Ovary (tissue), 9 donors: ENCODE measurements around the gene ARHGEF39. TPM values are rescaled to one million over a fixed set of nuclear protein-coding genes. Genes with fewer than 3 reads are reported as not detected.

ENCODE experiments used
- DNase-seq, 5 donors: peaks; one replicate each; pipeline ENCODE4 v3.0.0-alpha.2; 2019 to 2020
- H3K27ac ChIP-seq, 2 donors: fragments of 200-600 bp; one replicate each; pipeline versions ENCODE4 v1.5.1 to v1.8.0; 2019 to 2022
- H3K27me3 ChIP-seq: fragments of 200-600 bp; one replicate; pipeline ENCODE4 v1.8.0; 2022
- H3K36me3 ChIP-seq: fragments of 200-600 bp; sonication (generic); one replicate; pipeline ENCODE4 v1.5.1; 2019
- H3K4me1 ChIP-seq: one replicate; pipeline ENCODE4 v1.8.1; 2013; ENCODE audit warnings: mild to moderate bottlenecking, moderate library complexity; ENCODE audit not compliant: insufficient read depth
- H3K4me3 ChIP-seq: fragments of 200-600 bp; sonication (generic); one replicate; pipeline ENCODE4 v1.5.1; 2017
- H3K9me3 ChIP-seq, 2 donors: fragments of 200-600 bp in 1 of 2; sonication (generic) in 1 of 2; one replicate each; pipeline versions ENCODE4 v1.5.1 to v1.8.1; 2013 to 2019; ENCODE audit warnings: mild to moderate bottlenecking in 1 of 2, moderate library complexity in 1 of 2
- CTCF ChIP-seq, 3 donors: fragments of 450-650 bp in 2 of 3; fragments of 200-600 bp in 1 of 3; IDR thresholded peaks; one replicate each; pipeline versions ENCODE4 v1.5.1 to v1.8.0; 2016 to 2022; ENCODE audit warnings: antibody characterized with exemption in 3 of 3, mild to moderate bottlenecking in 1 of 3
- EP300 ChIP-seq: sonication (generic); formaldehyde crosslinking; IDR thresholded peaks from one replicate; pipeline ENCODE4 v1.6.1; 2017; ENCODE audit warnings: antibody characterized with exemption
- POLR2A ChIP-seq: fragments of 450-650 bp; IDR thresholded peaks from one replicate; pipeline ENCODE4 v1.6.1; 2017; ENCODE audit warnings: antibody characterized with exemption, mild to moderate bottlenecking, moderate library complexity
- WGBS, 3 donors: extraction: QIAGEN DNeasy Blood & Tissue Kit in 1 of 3; methylation state at CpG; one replicate each; pipeline versions ENCODE4 v1.1.5 to v1.1.7; 2013 to 2017; 5-methylcytosine and 5-hydroxymethylcytosine counted together
- intact Hi-C, 4 donors: fragments of 100-400 bp; cut with DNase I; formaldehyde crosslinking; loops; one replicate each; pipeline versions ENCODE4 v1.11.0 to v1.15.1; 2022 to 2023
- polyA plus RNA-seq, 2 donors: library from polyadenylated mRNA; stranded (reverse); fragments of 200-250 nt in 1 of 2; fragments of 350-450 nt in 1 of 2; fragmentation: Illumina TruSeq in 1 of 2; extraction: RNeasy Lipid Tissue Mini Kit (QIAGEN cat#74804) in 1 of 2; gene quantifications; one replicate each; pipeline ENCODE4 v1.2.3, GENCODE V29; 2013 to 2014
- total RNA-seq, 7 donors: library from RNA; depleted of rRNA in 2 of 7; stranded (reverse); fragments of >200 nt in 2 of 7; fragmentation: NEBNext Ultra II Directional in 3 of 7; extraction: Animal tissue kit (Norgen Biotek cat#: 25700) in 3 of 7; gene quantifications; one replicate each; pipeline versions ENCODE4 v1.1.0 to v1.2.4, GENCODE V29; 2016 to 2023
- donor health status: DM: no; HTN: no; CAD: no; lungs with moderate emphysema.
- donor health status: DM: no; HTN: no; CAD: no.
- donor health status: Bipolar disorder and iron deficiency.
- donor health status: DM: yes; HTN: yes; CAD: no.
- donor health status: DM: no; HTN: no; CAD: no.
- donor health status: DM: yes; HTN: yes; CAD: no.

ARHGEF39 gene
- total and polyA plus RNA-seq, 9 donors = 0.17 to 1.4 (median 0.52) TPM

GRCh38 chr9:35702696-35703095 lies 37.7 kb upstream of the ARHGEF39 start:
- H3K9me3 ChIP-seq = no peaks in the 10 kb centered on the region
- no peak for TF ChIP-seq CTCF (IDR thresholded peaks at IDR 0.05)
- no peak for TF ChIP-seq EP300
- TF ChIP-seq POLR2A = no peak
- H3K4me1 ChIP-seq = no peaks in the 10 kb centered on the region
- no peak overlapping the region for H3K27ac ChIP-seq
- no peak for DNase-seq
- no peaks in the 10 kb centered on the region for H3K27me3 ChIP-seq
- no peak overlapping the region for H3K4me3 ChIP-seq
- no peaks in the 10 kb centered on the region for H3K36me3 ChIP-seq
- intact Hi-C loops = no loop called here
- WGBS, 3 donors = 94 to 96% (median 95%) methylated on average over 7 of the region's 7 CpGs

- Histone ChIP-seq H3K9me3 (no peaks in the 10 kb centered on the region), H3K27me3 (no peaks in the 10 kb centered on the region), H3K4me3 (no peak overlapping the region), H3K36me3 (no peaks in the 10 kb centered on the region), H3K27ac (no peak overlapping the region), H3K4me1 (no peaks in the 10 kb centered on the region)
- intact Hi-C loops = no loop called here
- no peak for TF ChIP-seq CTCF (IDR thresholded peaks at IDR 0.05)
- TF ChIP-seq POLR2A = no peak
- no peak for TF ChIP-seq EP300
- no peak for DNase-seq
Measured at GRCh38 chr9:35700942-35701341, 35.9 kb upstream of the ARHGEF39 start.

- WGBS, 3 donors = 63 to 77% (median 70%) methylated on average over 11 of the region's 11 CpGs
- H3K9me3 ChIP-seq = no peaks in the 10 kb centered on the region
- intact Hi-C loops = no loop called here
- no peaks in the 10 kb centered on the region for H3K27me3 ChIP-seq
- H3K36me3 ChIP-seq = no peaks in the 10 kb centered on the region
- no peaks in the 10 kb centered on the region for H3K4me1 ChIP-seq
- TF ChIP-seq CTCF (IDR thresholded peaks at IDR 0.05) = no peak
- no peak for TF ChIP-seq POLR2A
- TF ChIP-seq EP300 = no peak
- H3K27ac ChIP-seq = no peak overlapping the region
- no peak overlapping the region for H3K4me3 ChIP-seq
- DNase-seq = no peak
Measured at GRCh38 chr9:35700031-35700430, 35.0 kb upstream of the ARHGEF39 start.

- no peaks in the 10 kb centered on the region for H3K4me1 ChIP-seq
- WGBS, 3 donors = 78 to 84% (median 82%) methylated on average over 5 of the region's 5 CpGs
- H3K9me3 ChIP-seq = no peaks in the 10 kb centered on the region
- H3K4me3 ChIP-seq = no peak overlapping the region
- DNase-seq = no peak
- H3K27me3 ChIP-seq = no peaks in the 10 kb centered on the region
- H3K27ac ChIP-seq = no peak overlapping the region
- no peaks in the 10 kb centered on the region for H3K36me3 ChIP-seq
- TF ChIP-seq POLR2A (no peak), CTCF (IDR thresholded peaks at IDR 0.05) (no peak), EP300 (no peak)
- intact Hi-C loops = no loop called here
Measured at GRCh38 chr9:35698231-35698630, 33.2 kb upstream of the ARHGEF39 start.

- Histone ChIP-seq H3K27me3 (no peaks in the 10 kb centered on the region), H3K36me3 (no peaks in the 10 kb centered on the region), H3K9me3 (no peaks in the 10 kb centered on the region), H3K4me1 (no peaks in the 10 kb centered on the region), H3K4me3 (no peak overlapping the region), H3K27ac (no peak overlapping the region)
- intact Hi-C loops = no loop called here
- TF ChIP-seq POLR2A (no peak), CTCF (IDR thresholded peaks at IDR 0.05) (no peak), EP300 (no peak)
- 68 to 79% (median 75%) methylated on average over 14 of the region's 14 CpGs for WGBS, 3 donors
- no peak for DNase-seq
Measured at GRCh38 chr9:35697486-35697885, 32.5 kb upstream of the ARHGEF39 start.
